Endodermal cell (in vitro differentiated cells): ENCODE data around the gene SERPINA1. TPM values are rescaled to one million over a fixed set of nuclear protein-coding genes. Genes with fewer than 3 reads are reported as not detected.

ENCODE experiments used
- DNase-seq: peaks from one replicate; pipeline ENCODE4 v3.0.0-alpha.2; 2017
- H3K27ac ChIP-seq: 2 replicates; pipeline ENCODE4 v1.5.1; 2013; ENCODE audit warnings: mild to moderate bottlenecking, low read depth, low read length, moderate library complexity
- H3K27me3 ChIP-seq: 2 replicates; pipeline ENCODE4 v1.6.1; 2013; ENCODE audit warnings: mild to moderate bottlenecking, low read length, moderate library complexity; ENCODE audit not compliant: insufficient read depth, control insufficient read depth, poor library complexity, severe bottlenecking
- H3K36me3 ChIP-seq: 2 replicates; pipeline ENCODE4 v1.7.0; 2013; ENCODE audit warnings: mild to moderate bottlenecking, low read length, moderate library complexity; ENCODE audit not compliant: control insufficient read depth, insufficient read depth
- H3K4me1 ChIP-seq: one replicate; pipeline ENCODE4 v1.7.0; 2013; ENCODE audit warnings: low read length; ENCODE audit not compliant: control insufficient read depth, insufficient read depth
- H3K4me3 ChIP-seq: 2 replicates; pipeline ENCODE4 v1.5.1; 2013; ENCODE audit warnings: mild to moderate bottlenecking, low read length, moderate library complexity
- H3K9ac ChIP-seq: 2 replicates; pipeline ENCODE4 v1.6.1; 2013; ENCODE audit warnings: mild to moderate bottlenecking, low read length, moderate library complexity; ENCODE audit not compliant: poor library complexity, severe bottlenecking; ENCODE audit errors: extremely low read depth
- H3K9me3 ChIP-seq: 2 replicates; pipeline ENCODE4 v1.6.1; 2013; ENCODE audit warnings: mild to moderate bottlenecking, low read length, moderate library complexity; ENCODE audit not compliant: control insufficient read depth
- H3K27ac Mint-ChIP-seq: 2 replicates; pipeline ENCODE4 v1.8.0; 2020; ENCODE audit warnings: mixed read lengths
- H3K27me3 Mint-ChIP-seq: 2 replicates; pipeline ENCODE4 v1.8.0; 2021; ENCODE audit warnings: mild to moderate bottlenecking, mixed read lengths; ENCODE audit not compliant: insufficient read depth
- H3K36me3 Mint-ChIP-seq: 2 replicates; pipeline ENCODE4 v1.8.0; 2020; ENCODE audit warnings: low read depth, mixed read lengths
- H3K4me1 Mint-ChIP-seq: 2 replicates; pipeline ENCODE4 v1.8.0; 2020; ENCODE audit warnings: mixed read lengths
- H3K4me3 Mint-ChIP-seq: 2 replicates; pipeline ENCODE4 v1.8.0; 2020; ENCODE audit warnings: mild to moderate bottlenecking, moderate library complexity, mixed read lengths
- H3K9me3 Mint-ChIP-seq: 2 replicates; pipeline ENCODE4 v1.8.0; 2020; ENCODE audit warnings: mild to moderate bottlenecking, mixed read lengths
- CTCF ChIP-seq: fragments of 200-600 bp; sonication (generic); conservative IDR thresholded peaks from 2 replicates; pipeline ENCODE4 v1.5.0; 2021; ENCODE audit warnings: antibody characterized with exemption, mild to moderate bottlenecking
- WGBS, 2 experiments: methylation state at CpG; one replicate each; pipeline versions ENCODE4 v1.1.5 to v1.1.7; 2013; ENCODE audit warnings: missing lambda C conversion rate in 2 of 2, mixed read lengths in 1 of 2; ENCODE audit not compliant: insufficient coverage in 1 of 2, insufficient read length in 1 of 2; 5-methylcytosine and 5-hydroxymethylcytosine counted together
- total RNA-seq, 2 donors: library from RNA; stranded (reverse); fragmentation: NEBNext Ultra II Directional in 1 of 2; extraction: Animal tissue kit (Norgen Biotek cat#: 25700) in 1 of 2; gene quantifications; 2 replicates in 1 of 2; 3 replicates in 1 of 2; pipeline ENCODE4 v1.2.1, GENCODE V29; 2021

SERPINA1 gene
- total RNA-seq, 2 donors from 2014 or later = 1.2 TPM; not detected in 1

DNA sequence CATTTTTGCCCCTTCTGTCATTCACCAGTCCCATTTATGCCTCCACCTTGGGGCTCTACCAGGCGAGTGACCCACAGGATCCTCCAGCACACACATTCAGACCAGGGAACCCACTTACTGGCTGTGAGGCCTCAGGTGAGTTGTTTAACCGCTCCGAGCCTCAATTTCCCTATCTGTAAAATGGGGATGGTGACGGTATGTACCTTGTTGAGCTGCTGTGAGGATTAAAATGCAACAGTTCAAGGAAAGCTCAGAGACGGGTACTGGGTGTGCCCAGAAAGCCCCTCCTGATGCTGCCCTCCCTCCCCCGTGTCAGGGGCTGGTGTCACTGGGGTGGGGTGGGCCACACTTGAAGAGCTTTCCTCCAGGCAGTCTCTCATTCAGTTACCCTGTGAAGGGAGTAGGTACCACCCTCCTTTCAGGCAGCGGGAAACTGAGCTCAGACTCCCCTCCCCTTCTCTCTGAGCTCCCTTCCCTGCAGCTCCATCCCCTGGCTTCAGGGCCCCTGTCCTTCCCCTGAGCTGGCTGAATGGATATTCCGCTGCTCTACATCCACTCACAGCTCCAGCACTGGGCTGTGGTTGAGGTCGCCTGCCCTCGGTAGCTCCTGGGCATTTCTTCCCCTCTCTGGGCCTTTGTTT lies 1.4 kb upstream of the SERPINA1 start:
- H3K27ac Mint-ChIP-seq = no peak overlapping the region
- Histone ChIP-seq H3K9me3 (no peaks in the 10 kb centered on the region), H3K27me3 (peaks cover 18% of the 10 kb centered on the region), H3K27ac (no peak overlapping the region), H3K4me3 (no peak overlapping the region), H3K36me3 (no peaks in the 10 kb centered on the region), H3K9ac (no peak overlapping the region), H3K4me1 (no peaks in the 10 kb centered on the region)
- 82 to 85% methylated on average over 7 to 10 of the region's 10 CpGs for WGBS, 2 experiments
- H3K9me3 Mint-ChIP-seq = no peaks in the 10 kb centered on the region
- peaks cover 3% of the 10 kb centered on the region for H3K4me1 Mint-ChIP-seq
- peaks cover 21% of the 10 kb centered on the region for H3K27me3 Mint-ChIP-seq
- H3K4me3 Mint-ChIP-seq = no peak overlapping the region
- DNase-seq = no peak
- no peaks in the 10 kb centered on the region for H3K36me3 Mint-ChIP-seq
- no peak for TF ChIP-seq CTCF

DNA sequence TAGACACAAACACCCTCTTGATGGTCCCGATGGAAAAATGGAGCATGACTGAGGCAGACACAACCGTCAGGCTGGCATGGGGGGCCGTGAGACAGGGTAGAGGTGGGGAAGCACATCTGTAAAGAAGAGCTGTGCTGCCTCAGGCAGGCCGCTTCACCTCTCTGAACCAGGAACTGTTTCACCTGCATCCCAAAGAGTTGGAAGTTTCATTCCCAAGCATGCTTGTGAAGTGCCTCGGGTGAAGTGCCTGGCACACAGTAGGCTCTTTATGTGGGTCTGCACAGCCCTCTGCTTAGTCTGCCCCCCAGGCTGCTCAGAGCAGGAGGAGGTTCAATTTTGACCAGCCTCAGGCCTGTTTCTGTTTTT lies 685 bp upstream of the SERPINA1 start:
- 91 to 97% methylated on average over 5 of the region's 5 CpGs for WGBS, 2 experiments
- H3K9me3 Mint-ChIP-seq = no peaks in the 10 kb centered on the region
- no peaks in the 10 kb centered on the region for H3K36me3 Mint-ChIP-seq
- no peaks in the 10 kb centered on the region for H3K9me3 ChIP-seq
- no peak for TF ChIP-seq CTCF
- peaks cover 14% of the 10 kb centered on the region for H3K27me3 Mint-ChIP-seq
- no peaks in the 10 kb centered on the region for H3K4me1 ChIP-seq
- no peak overlapping the region for H3K4me3 Mint-ChIP-seq
- H3K36me3 ChIP-seq = no peaks in the 10 kb centered on the region
- H3K27ac ChIP-seq = no peak overlapping the region
- H3K4me3 ChIP-seq = no peak overlapping the region
- DNase-seq = peak; percentile 27
- peaks cover 11% of the 10 kb centered on the region for H3K27me3 ChIP-seq
- no peak overlapping the region for H3K27ac Mint-ChIP-seq
- H3K4me1 Mint-ChIP-seq = peaks cover 3% of the 10 kb centered on the region
- H3K9ac ChIP-seq = no peak overlapping the region

DNA sequence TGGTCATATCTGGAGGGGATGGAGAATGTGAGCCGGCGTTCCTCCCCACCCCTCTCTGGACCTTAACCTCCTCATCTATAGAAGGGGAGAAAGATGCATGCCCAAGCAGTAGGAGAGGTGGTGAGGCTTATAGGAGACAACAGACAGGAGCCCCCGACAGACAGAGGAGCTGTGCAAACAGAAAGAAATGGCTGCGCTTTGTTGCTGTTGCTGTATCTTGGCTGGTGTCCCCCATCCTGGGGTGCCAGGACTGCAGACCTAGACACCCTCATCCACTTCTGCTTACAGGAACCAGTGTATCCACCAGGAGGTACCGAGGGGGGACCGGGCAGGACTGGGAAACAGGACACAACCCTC lies 397 bp downstream of the SERPINA1 start:
- TF ChIP-seq CTCF = no peak
- Histone ChIP-seq H3K9ac (no peak overlapping the region), H3K27ac (no peak overlapping the region), H3K4me1 (no peaks in the 10 kb centered on the region), H3K9me3 (no peaks in the 10 kb centered on the region), H3K36me3 (no peaks in the 10 kb centered on the region), H3K27me3 (peaks cover 10% of the 10 kb centered on the region), H3K4me3 (no peak overlapping the region)
- H3K27me3 Mint-ChIP-seq = peaks cover 10% of the 10 kb centered on the region
- H3K36me3 Mint-ChIP-seq = no peaks in the 10 kb centered on the region
- 82 to 87% methylated on average over 3 to 6 of the region's 6 CpGs for WGBS, 2 experiments
- no peak overlapping the region for H3K4me3 Mint-ChIP-seq
- no peak for DNase-seq
- no peak overlapping the region for H3K27ac Mint-ChIP-seq
- H3K9me3 Mint-ChIP-seq = no peaks in the 10 kb centered on the region
- peaks cover 3% of the 10 kb centered on the region for H3K4me1 Mint-ChIP-seq
